ENCODE measurements around the gene SLC9A3.

The SLC9A3 gene

DNA sequence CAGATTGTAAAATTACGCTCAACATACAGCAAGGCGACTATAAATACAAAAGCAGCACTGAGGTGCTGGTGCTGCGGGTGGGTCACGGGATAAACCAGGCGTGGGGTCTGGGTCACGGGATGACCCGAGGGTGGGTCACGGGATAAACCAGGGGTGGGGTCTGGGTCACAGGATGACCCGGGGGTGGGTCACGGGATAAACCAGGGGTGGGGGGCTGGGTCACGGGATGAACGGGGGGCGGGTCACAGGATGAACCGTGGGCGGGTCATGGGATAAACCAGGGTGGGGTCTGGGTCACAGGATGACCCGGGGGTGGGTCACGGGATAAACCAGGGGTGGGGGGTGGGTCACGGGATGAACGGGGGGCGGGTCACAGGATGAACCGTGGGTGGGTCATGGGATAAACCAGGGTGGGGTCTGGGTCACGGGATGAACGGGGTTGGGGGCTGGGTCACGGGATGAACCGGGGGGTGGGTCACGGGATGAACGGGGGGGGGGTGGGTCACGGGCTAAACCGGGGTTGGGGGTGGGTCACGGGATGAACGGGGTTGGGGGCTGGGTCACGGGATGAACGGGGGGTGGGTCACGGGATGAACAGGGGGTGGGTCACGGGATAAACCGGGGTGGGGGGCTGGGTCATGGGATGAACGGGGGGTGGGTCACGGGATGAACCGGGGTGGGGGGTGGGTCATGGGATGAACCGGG, 30.2 kb upstream of the SLC9A3 start:
- DNase-seq: no peak

- no peak for DNase-seq
These were observed 29.6 kb upstream of the SLC9A3 start for GRCh38 chr5:553874-554273.

- no peak for DNase-seq
These were observed 27.2 kb upstream of the SLC9A3 start for GRCh38 chr5:551406-551805.

- DNase-seq: no peak
These were observed 25.0 kb upstream of the SLC9A3 start for GRCh38 chr5:549229-549628.

DNA sequence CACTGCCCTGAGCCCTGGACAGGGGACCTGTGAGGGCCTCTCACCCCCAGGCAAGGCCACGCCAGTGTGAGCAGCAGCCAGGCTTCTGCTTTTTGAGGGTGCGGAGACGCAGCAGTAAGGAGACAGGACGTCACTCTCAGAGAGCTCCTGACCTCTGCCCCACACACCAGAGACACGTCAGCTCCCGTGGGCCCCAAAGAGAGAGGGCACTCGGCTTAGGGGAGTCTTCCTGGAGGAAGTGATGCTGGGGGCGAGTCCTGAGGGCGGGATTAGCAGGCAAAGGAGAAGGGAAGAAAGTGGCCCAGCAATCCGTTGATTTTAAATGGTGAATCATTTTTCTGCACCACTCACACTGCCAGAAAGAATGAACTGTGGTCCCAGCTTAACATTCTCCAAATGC, 24.0 kb upstream of the SLC9A3 start:
- no peak for DNase-seq

DNA sequence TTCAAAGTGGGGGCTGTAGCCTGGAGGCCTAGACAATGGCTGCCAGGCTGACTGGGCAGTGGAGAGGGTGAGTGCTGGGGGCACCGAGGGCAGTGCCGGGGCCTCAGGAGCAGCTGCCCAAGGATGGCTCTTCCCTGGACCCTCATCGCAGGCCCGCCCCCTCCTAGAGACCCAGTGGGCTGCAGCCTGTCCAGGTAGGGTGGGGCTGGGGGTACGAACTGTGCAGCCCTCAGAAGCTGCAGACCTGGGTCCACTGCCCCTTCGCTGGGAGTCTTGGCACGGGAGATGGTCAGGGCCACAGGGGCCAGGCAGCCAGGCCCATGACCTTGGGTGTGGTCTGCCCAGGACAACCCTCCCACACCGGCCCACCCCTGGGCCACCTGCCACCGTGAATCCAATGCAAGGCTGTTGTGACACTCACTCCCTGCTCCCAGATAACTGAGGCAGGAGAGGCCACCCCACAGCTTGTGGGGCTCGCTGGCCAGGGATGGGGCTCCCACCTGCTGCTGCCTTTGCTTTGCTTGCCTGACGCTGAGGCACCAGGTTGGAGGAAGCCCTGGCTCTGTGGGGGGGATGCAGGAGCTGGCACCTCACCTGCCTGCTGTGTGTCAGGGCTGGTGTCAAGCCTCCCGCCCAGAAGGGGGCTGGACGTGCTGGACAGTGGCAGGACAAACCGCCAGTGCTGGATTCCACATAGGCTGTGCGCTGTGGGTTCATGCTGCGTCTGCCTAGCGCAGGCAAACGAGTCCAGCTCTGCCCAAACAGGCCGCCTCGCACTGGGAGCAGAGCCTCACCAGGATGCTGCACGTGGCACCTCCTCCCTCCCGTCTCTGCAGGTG, 23.1 kb upstream of the SLC9A3 start:
- no peak for DNase-seq

DNA sequence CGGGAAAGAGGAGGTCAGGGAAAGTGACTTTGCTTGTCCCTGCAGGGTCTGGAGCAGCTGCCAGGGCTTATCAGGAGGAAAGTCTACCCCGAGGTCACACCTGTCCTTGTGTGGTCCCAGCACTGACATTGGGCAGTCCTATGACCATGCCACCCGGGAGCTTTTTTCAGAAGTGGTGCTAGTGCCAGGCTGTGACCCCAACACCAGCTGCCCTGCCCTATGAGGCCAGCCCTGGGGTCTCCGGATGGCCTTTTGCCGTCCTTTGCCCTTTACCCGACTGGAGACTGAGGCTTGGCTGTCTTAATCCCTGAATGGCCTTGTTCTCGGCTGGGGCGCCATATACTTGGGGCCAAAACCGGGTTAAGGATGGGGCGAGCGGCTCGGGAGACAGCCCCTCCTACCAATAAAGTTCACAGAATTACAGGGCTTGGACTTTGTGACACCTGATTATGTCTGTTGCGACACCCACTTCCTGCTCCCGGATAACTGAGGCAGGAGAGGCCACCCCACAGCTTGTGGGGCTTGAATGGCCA, 22.2 kb upstream of the SLC9A3 start:
- no peak for DNase-seq

GRCh38 chr5:545641-546375, 21.6 kb upstream of the SLC9A3 start:
- no peak for DNase-seq

GRCh38 chr5:544675-545355, 20.6 kb upstream of the SLC9A3 start:
- no peak for DNase-seq

- no peak for DNase-seq
These were observed 19.8 kb upstream of the SLC9A3 start for GRCh38 chr5:543755-544674.

- no peak for DNase-seq
These were observed 19.1 kb upstream of the SLC9A3 start for GRCh38 chr5:543351-543750.

DNA sequence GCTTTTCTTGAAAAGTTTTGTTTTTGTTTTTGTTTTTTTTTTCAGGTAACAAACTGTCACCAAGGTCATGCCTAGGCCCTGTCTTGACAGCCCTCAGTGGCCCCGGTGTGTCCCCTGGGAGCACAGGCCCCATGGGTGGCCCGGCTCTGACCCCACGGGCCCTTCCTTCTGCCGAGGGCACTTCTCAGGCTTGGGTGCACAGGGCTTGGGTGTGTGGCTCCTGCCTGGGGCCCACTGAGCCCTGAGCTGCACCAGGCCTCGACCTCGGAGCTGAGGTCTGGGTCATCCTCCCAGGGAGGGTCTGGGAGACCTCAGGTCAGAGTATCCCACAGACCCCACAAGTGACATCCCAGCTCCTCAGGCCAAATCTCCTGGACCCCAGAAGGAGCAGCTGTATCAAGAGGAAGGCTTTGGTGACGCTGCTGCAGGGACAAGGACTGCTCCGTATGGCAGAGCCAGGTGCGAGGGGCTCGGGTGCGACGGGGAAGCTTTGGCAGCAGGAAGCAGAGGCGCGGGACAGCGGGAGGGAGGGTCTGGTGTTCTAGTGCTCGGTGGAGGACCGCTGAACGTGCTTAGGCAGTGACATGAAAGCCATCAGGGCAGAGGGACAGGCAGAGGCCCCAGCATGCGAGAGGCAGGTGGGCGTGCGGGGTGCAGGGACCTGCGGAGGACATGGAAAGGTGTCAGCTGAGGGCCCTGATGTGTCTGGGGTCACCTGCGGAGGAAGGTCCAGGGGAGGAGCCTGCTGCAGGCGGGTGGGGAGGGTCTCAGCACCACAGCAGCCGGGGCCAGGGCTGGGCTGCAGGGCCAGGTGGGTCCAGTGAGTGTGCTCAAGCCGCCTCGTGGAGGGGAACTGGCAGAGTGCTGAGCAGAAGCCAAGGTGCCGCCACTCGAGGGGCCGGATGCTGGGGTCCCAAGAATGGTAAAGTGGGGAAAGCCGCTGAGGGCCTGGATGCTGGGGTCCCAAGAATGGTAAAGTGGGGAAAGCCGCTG, 18.4 kb upstream of the SLC9A3 start:
- DNase-seq: no peak

DNA sequence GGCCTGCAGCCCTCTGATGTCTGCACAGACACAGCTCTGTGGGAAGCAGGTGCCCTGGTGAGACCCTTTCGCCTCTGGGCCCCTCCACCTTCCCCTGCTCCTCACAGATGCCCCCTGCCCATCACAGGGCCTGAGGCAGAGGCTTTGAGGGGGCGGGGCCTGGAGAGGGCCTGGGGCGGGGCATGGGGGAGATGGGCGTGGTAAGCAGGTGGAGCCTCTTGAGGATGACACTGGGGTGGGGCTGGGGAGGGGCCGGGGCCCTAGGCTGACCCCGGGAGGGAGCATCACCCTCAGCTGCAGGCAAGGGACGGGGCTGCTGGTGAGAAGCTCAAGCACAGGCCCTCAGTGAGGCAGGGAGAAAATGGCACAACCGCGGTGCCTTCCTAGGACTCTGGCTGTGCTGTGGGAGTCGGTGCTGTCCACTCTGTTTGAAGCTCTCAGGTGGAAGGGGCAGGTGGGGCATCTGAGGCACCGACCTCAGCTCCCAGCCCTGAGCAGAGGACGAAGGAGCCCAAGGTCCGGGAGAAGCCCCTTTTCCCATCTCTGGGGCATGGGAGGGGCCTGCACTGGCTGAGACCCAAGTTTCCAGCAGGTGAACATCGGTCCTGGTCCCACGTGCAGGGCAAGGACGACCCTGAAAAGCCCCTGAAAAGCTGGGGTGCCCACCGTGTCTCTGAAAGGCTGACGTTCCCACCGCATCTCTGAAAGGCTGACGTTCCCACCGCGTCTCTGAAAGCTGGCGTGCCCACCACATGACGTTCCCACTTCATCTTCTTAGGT, 17.5 kb upstream of the SLC9A3 start:
- DNase-seq: no peak

DNA sequence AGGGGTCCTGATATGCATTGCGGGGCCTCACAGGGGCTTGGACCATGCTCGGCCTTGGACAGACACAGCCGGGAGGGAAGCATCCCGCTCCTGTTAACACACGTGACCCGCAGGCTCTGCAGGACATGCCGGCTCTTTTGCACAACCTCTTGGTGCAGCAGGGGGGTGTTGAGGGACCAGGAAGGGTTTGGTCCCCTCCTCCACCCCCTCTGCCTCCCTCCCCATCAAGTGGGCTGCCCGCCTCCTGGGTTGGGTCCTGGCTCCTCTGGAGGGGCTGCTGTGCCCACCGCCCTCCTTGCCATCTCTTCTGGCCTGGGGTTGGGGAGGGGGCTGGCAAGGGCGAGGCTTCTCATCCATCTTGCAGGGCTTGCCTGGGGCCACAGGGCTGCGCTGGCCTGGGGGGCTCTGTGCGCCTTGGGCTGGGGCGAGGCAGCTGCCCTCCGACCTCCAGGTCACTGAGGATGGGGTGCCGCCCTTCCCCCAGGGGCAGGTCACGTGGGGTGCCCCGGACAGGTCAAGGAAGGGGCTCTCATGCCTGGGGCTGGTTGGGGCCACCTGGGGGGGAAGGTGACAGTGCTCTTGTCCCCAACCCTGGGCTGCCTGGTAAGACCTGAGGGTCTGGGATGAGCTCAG, 16.8 kb upstream of the SLC9A3 start:
- no peak for DNase-seq

GRCh38 chr5:540071-540905, 16.0 kb upstream of the SLC9A3 start:
- DNase-seq: no peak

GRCh38 chr5:539469-540070, 15.3 kb upstream of the SLC9A3 start:
- no peak for DNase-seq

GRCh38 chr5:538801-539468, 14.7 kb upstream of the SLC9A3 start:
- no peak for DNase-seq

Data from amniotic stem cell (primary cell).